Activated T-helper 1 cell treated with anti-CD3 and anti-CD28 coated beads, Interleukin-12 subunit alpha, Interleukin-12 subunit beta, Interleukin-2, Interleukin-4 antibody, amounts not matched to agents 30 ng/mL and 10 ng/mL and 1 ng/mL, durations not matched to agents 14 hours and 24 hours and 36 hours (primary cell): ENCODE measurements around the gene PPM1K. TPM values are rescaled to one million over a fixed set of nuclear protein-coding genes. Genes with fewer than 3 reads are reported as not detected.

Experiments
- DNase-seq: peaks from one replicate; pipeline ENCODE4 v3.0.0; 2021; ENCODE audit warnings: low spot score
- H3K27ac Mint-ChIP-seq: one replicate; pipeline ENCODE4 v1.8.0; 2021; ENCODE audit warnings: mild to moderate bottlenecking, mixed read lengths
- H3K27me3 Mint-ChIP-seq: one replicate; pipeline ENCODE4 v1.8.0; 2022; ENCODE audit warnings: mild to moderate bottlenecking, moderate library complexity, mixed read lengths; ENCODE audit not compliant: insufficient read depth
- H3K36me3 Mint-ChIP-seq: one replicate; pipeline ENCODE4 v1.8.0; 2021; ENCODE audit warnings: low read depth, mixed read lengths
- H3K4me1 Mint-ChIP-seq: one replicate; pipeline ENCODE4 v1.8.0; 2021; ENCODE audit warnings: low read depth, mixed read lengths
- H3K4me3 Mint-ChIP-seq: one replicate; pipeline ENCODE4 v1.8.0; 2021; ENCODE audit warnings: mild to moderate bottlenecking, moderate library complexity, mixed read lengths
- H3K9me3 Mint-ChIP-seq: one replicate; pipeline ENCODE4 v1.8.0; 2021; ENCODE audit warnings: mixed read lengths
- intact Hi-C: fragments of 100-400 bp; cut with micrococcal nuclease; formaldehyde crosslinking; loops from one replicate; pipeline ENCODE4 v1.15.1; 2024
- total RNA-seq: library from RNA; stranded (reverse); gene quantifications from 2 replicates; pipeline ENCODE4 v1.2.3, GENCODE V29; 2022

The PPM1K gene
- total RNA-seq, 1 donor from 2014 or later: 39.5 TPM

DNA sequence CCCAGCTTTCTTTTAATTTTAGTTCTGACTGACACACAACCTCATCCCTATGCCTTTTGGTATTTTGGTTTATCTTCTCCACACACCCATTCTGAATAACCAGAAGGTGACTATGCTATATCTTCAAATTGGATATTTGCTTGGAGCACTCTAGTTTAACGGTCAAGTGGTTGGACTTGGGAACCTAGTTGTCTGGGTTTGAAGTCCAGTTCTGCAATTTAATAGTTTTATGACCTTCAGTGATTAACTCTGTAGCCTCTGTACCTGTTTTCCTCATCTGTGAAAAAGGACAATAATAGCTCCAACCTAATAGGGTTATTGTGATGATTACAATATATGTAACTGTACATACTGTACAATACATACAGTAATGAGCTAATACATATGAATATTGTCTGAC is 20.0 kb downstream of the PPM1K start:
- H3K27me3 Mint-ChIP-seq: no peaks in the 10 kb centered on the region
- peaks cover 40% of the 10 kb centered on the region for H3K36me3 Mint-ChIP-seq
- H3K4me1 Mint-ChIP-seq: no peaks in the 10 kb centered on the region
- DNase-seq: no peak
- intact Hi-C loops: no loop called here
- H3K27ac Mint-ChIP-seq: no peak overlapping the region
- H3K4me3 Mint-ChIP-seq: no peak overlapping the region
- H3K9me3 Mint-ChIP-seq: no peaks in the 10 kb centered on the region

DNA sequence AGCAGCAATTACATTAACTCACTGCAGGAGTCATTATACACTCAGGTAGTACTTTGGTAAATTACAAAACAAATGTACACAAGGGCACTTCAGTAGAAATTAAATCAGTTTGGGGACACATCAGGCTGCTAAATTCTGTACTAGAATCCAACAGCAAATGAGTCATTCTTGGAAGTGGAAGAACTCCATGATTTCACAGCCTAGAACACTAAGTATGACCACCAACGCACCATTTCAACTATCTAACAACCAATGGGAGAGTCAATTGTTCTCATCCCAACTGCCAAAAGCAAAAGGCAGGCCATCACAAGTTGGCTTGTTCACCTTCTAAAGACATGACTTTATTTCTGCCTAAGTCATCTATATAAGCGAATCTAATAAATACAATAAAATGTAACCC is 26.6 kb downstream of the PPM1K start:
- no peak for DNase-seq
- H3K27ac Mint-ChIP-seq: no peak overlapping the region
- intact Hi-C loops: no loop called here
- H3K27me3 Mint-ChIP-seq: no peaks in the 10 kb centered on the region
- no peak overlapping the region for H3K4me3 Mint-ChIP-seq
- no peaks in the 10 kb centered on the region for H3K4me1 Mint-ChIP-seq
- H3K9me3 Mint-ChIP-seq: no peaks in the 10 kb centered on the region
- peaks cover 21% of the 10 kb centered on the region for H3K36me3 Mint-ChIP-seq

DNA sequence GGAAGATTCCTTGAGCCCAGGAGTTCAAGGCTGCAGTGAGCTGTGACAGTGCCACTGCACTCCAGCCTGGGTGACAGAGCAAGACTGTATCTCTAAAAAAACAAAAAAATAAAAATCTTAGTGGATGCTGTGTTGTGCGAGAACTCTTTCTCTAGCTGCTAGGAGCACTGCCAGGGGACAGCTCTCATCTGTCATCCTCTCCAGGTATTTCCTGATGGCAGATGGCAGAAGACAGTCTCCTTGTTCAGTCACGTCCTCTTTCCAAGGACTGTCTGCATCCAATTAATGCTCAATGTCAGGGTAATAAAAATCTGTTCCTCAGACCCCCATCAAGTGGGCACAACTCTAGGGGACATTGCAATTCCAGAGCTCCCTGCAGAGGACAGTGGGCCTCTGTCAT is 29.2 kb downstream of the PPM1K start:
- H3K9me3 Mint-ChIP-seq: no peaks in the 10 kb centered on the region
- peaks cover 4% of the 10 kb centered on the region for H3K36me3 Mint-ChIP-seq
- H3K4me1 Mint-ChIP-seq: no peaks in the 10 kb centered on the region
- intact Hi-C loops: no loop called here
- H3K27me3 Mint-ChIP-seq: peaks cover 2% of the 10 kb centered on the region
- no peak overlapping the region for H3K4me3 Mint-ChIP-seq
- no peak overlapping the region for H3K27ac Mint-ChIP-seq
- DNase-seq: no peak

DNA sequence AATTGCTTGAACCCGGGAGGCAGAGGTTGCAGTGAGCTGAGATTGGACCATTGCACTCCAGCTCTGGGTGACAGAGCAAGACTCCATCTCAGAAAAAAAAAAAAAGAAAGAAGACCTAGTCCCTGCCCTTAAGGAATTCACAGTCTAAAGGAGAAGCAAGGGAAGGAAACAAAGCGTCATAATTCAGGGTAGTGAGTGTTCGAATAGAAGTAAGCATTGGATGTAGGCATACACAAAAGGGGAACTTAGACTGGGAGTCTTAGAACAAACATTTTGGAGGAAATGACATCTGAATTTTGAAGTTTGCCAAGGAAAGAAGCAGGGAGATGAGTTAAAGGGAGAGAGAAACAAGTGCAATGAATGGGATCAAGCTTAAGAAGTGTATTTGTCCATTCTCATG is 32.4 kb downstream of the PPM1K start:
- Mint-ChIP-seq H3K27ac (no peak overlapping the region), H3K4me1 (peaks cover 6% of the 10 kb centered on the region), H3K9me3 (no peaks in the 10 kb centered on the region), H3K36me3 (no peaks in the 10 kb centered on the region), H3K27me3 (peaks cover 2% of the 10 kb centered on the region), H3K4me3 (no peak overlapping the region)
- no peak for DNase-seq
- intact Hi-C loops: no loop called here

DNA sequence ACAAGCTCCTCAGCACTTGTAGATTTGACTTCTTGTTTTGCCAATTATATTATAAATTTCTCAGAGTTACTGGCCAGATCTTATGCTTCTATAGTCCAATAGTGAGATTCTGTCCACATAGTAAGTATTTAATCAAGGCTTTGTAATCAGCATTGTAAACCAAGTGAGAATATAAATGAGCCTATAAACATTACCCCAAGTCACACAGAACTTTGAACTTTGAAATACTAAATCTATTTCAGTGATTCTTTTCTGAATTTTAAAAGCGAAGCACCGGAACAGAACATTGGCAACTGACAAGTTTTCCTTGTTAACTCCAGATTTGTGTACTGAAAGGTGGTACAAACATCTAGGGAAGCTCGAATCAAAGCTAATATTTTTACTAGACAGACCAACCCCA is 37.2 kb downstream of the PPM1K start:
- H3K4me1 Mint-ChIP-seq: peaks cover 6% of the 10 kb centered on the region
- H3K9me3 Mint-ChIP-seq: no peaks in the 10 kb centered on the region
- peaks cover 2% of the 10 kb centered on the region for H3K27me3 Mint-ChIP-seq
- H3K4me3 Mint-ChIP-seq: no peak overlapping the region
- intact Hi-C loops: no loop called here
- no peak overlapping the region for H3K27ac Mint-ChIP-seq
- no peaks in the 10 kb centered on the region for H3K36me3 Mint-ChIP-seq
- DNase-seq: no peak

DNA sequence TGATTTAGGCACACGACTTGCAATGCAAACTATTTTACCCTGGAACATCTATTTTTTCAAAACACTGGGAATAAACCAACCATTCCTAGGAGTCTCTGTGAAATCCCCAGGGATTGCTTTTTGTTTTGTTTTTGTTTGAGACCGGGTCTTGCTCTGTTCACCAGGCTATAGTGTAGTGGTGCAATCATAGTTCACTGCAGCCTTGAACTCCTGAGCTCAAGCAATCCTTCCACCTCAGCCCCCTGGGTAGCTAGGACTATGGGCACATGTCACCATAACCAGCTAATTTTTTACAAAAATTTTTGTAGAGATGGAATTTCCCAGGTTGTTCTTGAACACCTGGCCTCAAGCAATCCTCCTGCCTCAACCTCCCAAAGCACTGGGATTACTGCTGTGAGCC is 37.8 kb downstream of the PPM1K start:
- H3K27me3 Mint-ChIP-seq: peaks cover 2% of the 10 kb centered on the region
- H3K9me3 Mint-ChIP-seq: no peaks in the 10 kb centered on the region
- no peak for DNase-seq
- H3K4me3 Mint-ChIP-seq: no peak overlapping the region
- no peaks in the 10 kb centered on the region for H3K36me3 Mint-ChIP-seq
- intact Hi-C loops: no loop called here
- H3K27ac Mint-ChIP-seq: no peak overlapping the region
- H3K4me1 Mint-ChIP-seq: peaks cover 6% of the 10 kb centered on the region

DNA sequence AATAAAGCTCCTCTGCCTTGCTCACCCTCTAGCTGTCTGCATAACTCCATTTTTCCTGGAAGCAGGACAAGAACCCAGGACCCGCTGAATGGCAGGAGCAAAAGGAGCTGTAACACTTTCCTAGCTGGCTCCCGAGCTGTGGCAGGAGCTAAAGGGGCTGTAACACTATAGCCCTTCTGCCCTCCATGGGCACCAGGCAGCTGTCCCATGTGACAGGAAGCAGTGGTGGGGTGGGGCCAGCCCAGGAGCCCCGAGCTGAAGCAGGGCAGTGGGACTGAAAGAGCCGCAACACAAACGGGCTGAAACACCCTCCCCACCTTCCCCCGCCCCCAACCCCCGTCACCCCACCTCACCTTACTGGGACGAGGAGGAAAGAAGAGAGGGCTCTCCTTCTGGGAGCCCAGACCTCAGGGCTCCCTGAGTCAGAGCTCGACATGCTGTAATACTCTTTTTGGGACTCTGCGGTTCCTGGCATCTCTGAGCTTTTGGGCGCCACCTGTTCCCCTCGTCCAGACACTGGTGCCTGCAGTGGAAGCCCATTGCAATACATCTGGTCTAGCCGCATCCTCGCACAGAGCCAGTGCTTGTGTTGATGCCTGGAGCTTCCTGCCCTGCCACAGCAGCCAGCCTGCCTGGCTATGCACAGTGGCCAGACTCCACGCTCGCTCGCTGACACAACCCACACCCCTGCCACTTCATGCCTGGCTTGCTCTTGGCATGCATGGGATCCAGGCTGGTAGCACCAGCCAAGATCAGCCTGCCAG is 39.4 kb downstream of the PPM1K start:
- H3K4me1 Mint-ChIP-seq: peaks cover 6% of the 10 kb centered on the region
- no peaks in the 10 kb centered on the region for H3K27me3 Mint-ChIP-seq
- H3K4me3 Mint-ChIP-seq: peak overlapping the region; percentile 28
- no peaks in the 10 kb centered on the region for H3K36me3 Mint-ChIP-seq
- peak; percentile 4 for DNase-seq
- H3K27ac Mint-ChIP-seq: no peak overlapping the region
- intact Hi-C loops: no loop called here
- no peaks in the 10 kb centered on the region for H3K9me3 Mint-ChIP-seq

DNA sequence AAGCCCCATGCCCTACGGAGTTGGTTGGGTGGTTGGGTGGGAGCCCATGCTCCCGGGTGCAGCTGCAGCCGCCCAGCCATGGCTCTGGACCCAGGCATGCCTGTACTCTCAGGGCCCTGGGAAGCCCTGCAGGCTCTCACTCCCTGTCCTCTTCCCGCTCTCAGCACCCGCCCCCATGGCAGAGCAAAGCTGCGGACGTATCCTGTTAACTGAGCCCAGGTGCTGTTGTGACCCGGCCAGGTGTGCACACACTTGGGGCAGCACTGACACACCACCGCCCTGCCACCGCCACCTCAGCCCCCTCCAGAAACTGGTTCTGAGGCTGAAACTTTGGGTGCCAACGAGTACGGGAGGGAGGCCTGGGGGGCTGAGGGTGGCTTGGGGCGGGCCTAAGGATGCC is 40.3 kb downstream of the PPM1K start:
- H3K4me3 Mint-ChIP-seq: no peak overlapping the region
- H3K27me3 Mint-ChIP-seq: no peaks in the 10 kb centered on the region
- no peak for DNase-seq
- no peaks in the 10 kb centered on the region for H3K36me3 Mint-ChIP-seq
- H3K9me3 Mint-ChIP-seq: no peaks in the 10 kb centered on the region
- intact Hi-C loops: no loop called here
- H3K27ac Mint-ChIP-seq: no peak overlapping the region
- H3K4me1 Mint-ChIP-seq: no peaks in the 10 kb centered on the region

DNA sequence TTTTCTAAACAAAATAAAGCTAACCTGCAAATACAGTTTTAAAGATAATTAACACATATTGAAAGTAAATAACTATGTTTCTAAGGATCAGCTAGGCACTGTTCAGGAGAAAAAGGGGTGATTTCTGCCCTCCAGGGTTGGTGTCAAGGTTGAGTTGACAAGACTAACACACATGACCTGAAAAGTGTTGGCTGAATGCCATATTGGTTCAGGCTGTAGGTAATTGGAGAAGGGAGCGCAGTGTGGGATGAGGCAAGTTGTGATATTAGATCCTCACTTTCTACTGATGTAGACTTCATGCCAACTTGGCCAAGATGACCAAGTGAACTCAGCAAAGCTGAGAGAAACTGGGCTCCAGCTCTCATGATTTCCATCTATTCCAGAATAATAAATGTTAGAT is 42.2 kb downstream of the PPM1K start:
- peaks cover 9% of the 10 kb centered on the region for H3K27me3 Mint-ChIP-seq
- intact Hi-C loops: no loop called here
- H3K9me3 Mint-ChIP-seq: peaks cover 8% of the 10 kb centered on the region
- no peak overlapping the region for H3K27ac Mint-ChIP-seq
- no peak for DNase-seq
- H3K4me1 Mint-ChIP-seq: no peaks in the 10 kb centered on the region
- H3K36me3 Mint-ChIP-seq: peaks cover 2% of the 10 kb centered on the region
- H3K4me3 Mint-ChIP-seq: no peak overlapping the region

DNA sequence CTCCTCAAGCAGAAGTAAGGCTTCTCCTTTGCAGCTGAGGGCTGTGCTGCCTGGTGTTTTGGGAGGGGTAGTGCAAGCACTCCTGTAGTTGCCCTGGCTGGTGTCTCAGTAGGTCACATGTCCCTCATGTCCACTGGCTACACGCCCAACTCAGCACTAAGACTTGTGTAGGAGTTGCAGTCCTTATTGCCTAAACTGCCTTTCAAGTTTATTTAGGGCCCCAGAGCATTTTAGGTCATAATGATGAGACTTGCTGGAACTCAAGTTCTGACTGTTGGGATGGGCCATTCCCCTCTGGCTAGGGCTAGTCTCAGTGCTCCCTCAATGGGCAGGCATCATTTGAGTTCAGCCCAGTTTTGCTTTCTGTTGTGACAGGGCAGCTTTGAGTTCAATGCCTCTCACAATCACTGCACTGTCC is 44.1 kb downstream of the PPM1K start:
- Mint-ChIP-seq H3K9me3 (peaks cover 10% of the 10 kb centered on the region), H3K27ac (no peak overlapping the region), H3K4me1 (no peaks in the 10 kb centered on the region), H3K4me3 (no peak overlapping the region), H3K27me3 (peaks cover 22% of the 10 kb centered on the region), H3K36me3 (peaks cover 2% of the 10 kb centered on the region)
- no peak for DNase-seq
- intact Hi-C loops: no loop called here

DNA sequence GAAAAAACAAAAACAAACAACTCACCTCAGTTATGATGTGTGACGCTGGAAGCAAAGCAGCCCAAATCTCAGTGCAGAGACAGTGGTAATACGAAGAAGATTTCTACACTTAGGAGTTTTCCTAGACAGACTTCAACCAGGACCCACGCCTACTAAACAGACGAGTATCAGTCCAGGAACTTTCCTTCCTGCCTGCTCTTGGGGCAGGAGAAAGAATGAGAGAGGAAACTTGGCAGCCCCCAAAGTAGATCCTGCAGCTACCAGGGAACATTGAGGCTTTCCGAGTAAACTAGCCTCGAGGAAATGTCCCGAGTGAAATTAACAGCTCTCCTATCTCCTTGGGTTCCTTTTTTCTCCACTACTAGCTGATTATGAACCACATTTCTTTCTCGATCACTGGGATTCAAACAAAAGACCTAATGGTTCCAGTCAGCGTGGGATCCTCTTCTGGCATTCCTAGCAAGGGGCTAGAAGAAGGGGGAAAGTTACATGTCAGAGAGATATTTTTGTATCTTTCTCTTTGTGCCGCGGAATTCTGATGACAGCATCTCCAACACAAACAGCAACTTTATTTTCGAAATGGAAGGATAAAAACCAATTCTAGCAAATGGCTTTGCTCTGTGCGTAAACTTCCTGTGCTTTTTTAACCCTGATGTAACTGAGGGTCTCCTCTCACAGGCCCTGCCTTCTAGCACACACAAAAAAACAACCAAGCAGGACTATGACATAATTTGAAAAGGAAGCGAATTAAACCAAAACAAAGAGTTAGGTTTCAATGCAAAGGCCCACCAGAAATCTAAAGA is 53.2 kb downstream of the PPM1K start:
- DNase-seq: no peak
- no peaks in the 10 kb centered on the region for H3K36me3 Mint-ChIP-seq
- peaks cover 10% of the 10 kb centered on the region for H3K27me3 Mint-ChIP-seq
- intact Hi-C loops: no loop called here
- peaks cover 7% of the 10 kb centered on the region for H3K9me3 Mint-ChIP-seq
- H3K4me3 Mint-ChIP-seq: peak overlapping the region; percentile 7
- peak overlapping the region; percentile 22 for H3K27ac Mint-ChIP-seq
- peaks cover 9% of the 10 kb centered on the region for H3K4me1 Mint-ChIP-seq

DNA sequence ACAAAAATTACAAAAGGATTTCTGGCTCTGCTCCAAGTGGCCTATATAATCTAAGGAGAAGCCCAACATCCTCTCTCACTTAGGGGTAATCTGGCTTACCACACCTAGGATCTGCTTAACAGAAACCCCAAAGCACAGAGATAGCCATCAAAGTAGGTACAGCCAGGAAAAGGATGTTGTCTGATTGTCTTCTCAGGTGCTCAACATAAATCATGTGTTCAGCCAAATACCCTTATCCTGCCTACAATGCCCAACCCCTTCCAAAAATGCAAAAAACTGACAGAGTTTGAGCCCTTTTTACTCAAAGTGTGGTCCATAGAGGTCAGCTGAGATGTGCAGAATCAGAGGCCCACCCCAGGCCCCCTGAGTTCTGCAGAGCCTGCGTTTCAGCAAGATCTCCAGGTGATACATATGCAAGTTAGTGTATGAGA is 53.9 kb downstream of the PPM1K start:
- peaks cover 9% of the 10 kb centered on the region for H3K4me1 Mint-ChIP-seq
- no peak overlapping the region for H3K27ac Mint-ChIP-seq
- no peak for DNase-seq
- peaks cover 7% of the 10 kb centered on the region for H3K9me3 Mint-ChIP-seq
- H3K36me3 Mint-ChIP-seq: no peaks in the 10 kb centered on the region
- no peak overlapping the region for H3K4me3 Mint-ChIP-seq
- intact Hi-C loops: no loop called here
- peaks cover 7% of the 10 kb centered on the region for H3K27me3 Mint-ChIP-seq

DNA sequence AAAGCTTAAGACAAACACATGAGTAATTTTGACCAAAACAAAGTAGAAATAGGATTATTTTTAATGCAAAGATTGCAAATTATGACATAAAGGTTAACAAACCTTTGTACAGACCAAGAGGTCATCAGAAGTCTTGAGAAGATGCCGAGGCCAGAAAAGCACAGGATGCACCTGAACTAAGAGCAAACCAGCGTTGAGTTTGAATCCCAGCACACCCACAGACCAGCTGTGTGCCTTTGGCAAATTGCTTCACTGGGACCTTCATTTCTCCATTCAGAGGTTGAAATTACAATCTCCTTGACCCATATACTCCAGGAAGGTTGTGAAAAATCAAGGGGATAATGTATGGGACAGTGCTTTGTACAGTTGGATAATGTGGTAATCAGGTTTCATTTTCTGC is 56.6 kb downstream of the PPM1K start:
- Mint-ChIP-seq H3K27ac (no peak overlapping the region), H3K36me3 (no peaks in the 10 kb centered on the region), H3K9me3 (peaks cover 7% of the 10 kb centered on the region), H3K4me1 (peaks cover 9% of the 10 kb centered on the region), H3K4me3 (no peak overlapping the region), H3K27me3 (no peaks in the 10 kb centered on the region)
- DNase-seq: no peak
- intact Hi-C loops: no loop called here
